HK-2 (cell line): ENCODE measurements around the gene THRB.

ENCODE experiments used
- DNase-seq: peaks from one replicate; pipeline ENCODE4 v3.0.0-alpha.2; 2018; ENCODE audit not compliant: unreplicated experiment

Gene THRB

GRCh38 chr3:24512564-24513197, 18.0 kb upstream of the THRB start:
- DNase-seq, result no peak

GRCh38 chr3:24510030-24510648, 15.5 kb upstream of the THRB start:
- no peak for DNase-seq

- no peak for DNase-seq
Measured at GRCh38 chr3:24508423-24508839, 13.8 kb upstream of the THRB start.

- DNase-seq, result no peak
Measured at GRCh38 chr3:24507776-24508422, 13.2 kb upstream of the THRB start.

- no peak for DNase-seq
Measured at GRCh38 chr3:24506966-24507775, 12.5 kb upstream of the THRB start.

- DNase-seq, result no peak
Measured at GRCh38 chr3:24505691-24506550, 11.3 kb upstream of the THRB start.

DNA sequence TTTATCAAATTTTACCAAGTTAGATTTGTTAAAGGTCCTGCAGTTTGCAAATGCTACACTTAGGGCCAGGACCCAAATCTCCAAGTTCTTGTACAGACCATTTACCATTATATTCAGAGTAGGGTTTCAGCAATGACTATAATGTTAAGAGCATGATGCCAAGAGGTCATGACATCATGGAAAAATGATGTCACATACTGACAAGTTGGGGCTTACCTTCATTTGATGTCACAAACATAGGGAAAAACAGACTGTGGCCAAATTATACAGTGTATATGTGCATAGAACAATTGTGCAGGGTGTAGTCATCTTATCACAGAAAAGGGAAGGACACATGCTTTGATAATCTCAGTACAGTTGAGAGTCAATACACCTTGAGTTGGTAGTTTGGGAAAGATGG, 10.1 kb upstream of the THRB start:
- no peak for DNase-seq

GRCh38 chr3:24503616-24504113, 9.0 kb upstream of the THRB start:
- DNase-seq, result no peak

- DNase-seq, result no peak
Measured at GRCh38 chr3:24502690-24503089, 8.0 kb upstream of the THRB start.

- no peak for DNase-seq
Measured at GRCh38 chr3:24500806-24501205, 6.2 kb upstream of the THRB start.

- no peak for DNase-seq
Measured at GRCh38 chr3:24499991-24500390, 5.3 kb upstream of the THRB start.

GRCh38 chr3:24498796-24499195, 4.1 kb upstream of the THRB start:
- no peak for DNase-seq

GRCh38 chr3:24498391-24498790, 3.7 kb upstream of the THRB start:
- DNase-seq, result no peak

GRCh38 chr3:24497942-24498341, 3.3 kb upstream of the THRB start:
- no peak for DNase-seq

GRCh38 chr3:24496529-24497482, 2.2 kb upstream of the THRB start:
- DNase-seq, result peak; percentile 30

DNA sequence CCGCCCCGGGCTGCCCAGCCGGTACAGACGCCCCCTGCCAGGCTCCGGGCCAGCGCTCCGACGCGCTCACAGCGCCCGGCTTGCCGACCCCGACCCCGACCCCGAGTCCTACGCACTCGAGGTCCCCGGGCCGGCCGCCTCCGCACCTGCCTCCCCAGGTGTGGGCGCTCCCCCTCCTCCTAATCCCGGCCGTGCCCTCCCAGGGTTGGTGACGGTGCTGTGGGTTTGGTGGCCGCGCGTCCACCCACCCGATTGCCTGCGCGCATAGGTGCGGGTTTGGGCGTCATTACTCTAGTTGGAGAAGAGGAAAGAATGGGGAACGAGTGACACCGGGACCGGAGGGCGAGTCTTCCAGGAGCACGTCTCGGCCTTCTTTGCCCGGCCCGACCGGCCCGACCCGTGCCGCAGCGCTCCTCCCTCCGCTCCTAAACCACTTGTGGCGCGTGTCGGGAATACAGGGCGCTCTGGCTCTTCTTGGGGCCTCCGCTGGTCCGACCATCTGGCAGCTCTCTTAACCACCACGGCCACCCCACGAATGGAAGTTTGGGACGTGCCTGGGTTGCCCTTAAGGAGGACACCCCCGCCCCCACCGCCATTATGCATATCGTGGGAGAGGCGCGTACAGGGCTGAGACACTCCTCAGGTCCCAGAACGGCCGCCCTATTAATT, 810 bp upstream of the THRB start:
- DNase-seq, result peak; percentile 58

- DNase-seq, result peak; percentile 64
Measured at GRCh38 chr3:24493746-24494617, 668 bp downstream of the THRB start.

DNA sequence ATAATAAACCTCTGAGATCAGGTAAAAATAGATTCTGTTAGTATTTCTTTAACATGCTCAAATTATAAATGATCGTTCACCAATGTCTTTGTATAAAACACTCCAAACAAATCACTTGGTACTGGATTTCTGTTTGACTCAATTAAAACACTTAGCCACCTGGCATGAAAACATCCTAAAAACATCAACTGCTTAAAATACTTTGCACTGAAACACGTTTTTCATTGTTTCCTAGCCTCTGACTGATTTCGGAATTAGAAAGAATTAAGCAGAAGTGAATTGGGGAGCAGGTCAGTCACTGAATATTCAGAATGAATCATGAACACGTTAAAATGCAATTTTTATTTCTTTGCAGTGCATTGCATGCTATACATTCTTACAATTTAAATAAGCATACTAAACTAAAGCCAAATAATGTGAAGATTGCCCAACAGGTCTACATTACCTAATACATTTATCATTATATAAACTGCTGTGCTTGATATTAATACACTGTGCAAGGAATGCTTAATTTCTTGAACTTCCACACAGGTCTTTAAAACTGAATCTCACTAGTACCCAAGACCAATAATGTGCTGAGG, 1.6 kb downstream of the THRB start:
- DNase-seq, result no peak
